ENCODE data around the gene XK.

GRCh38 chrX:37653397-37654085 is 32.0 kb upstream of the XK start:
- no peak for TF ChIP-seq CTCF (conservative IDR thresholded peaks at IDR 0.05; ENCODE audit: low read depth in 2 of 2)
- no peak for TF ChIP-seq JUNB (IDR thresholded peaks at IDR 0.05; ENCODE audit: unreplicated experiment)
- TF ChIP-seq, protein P1, sequence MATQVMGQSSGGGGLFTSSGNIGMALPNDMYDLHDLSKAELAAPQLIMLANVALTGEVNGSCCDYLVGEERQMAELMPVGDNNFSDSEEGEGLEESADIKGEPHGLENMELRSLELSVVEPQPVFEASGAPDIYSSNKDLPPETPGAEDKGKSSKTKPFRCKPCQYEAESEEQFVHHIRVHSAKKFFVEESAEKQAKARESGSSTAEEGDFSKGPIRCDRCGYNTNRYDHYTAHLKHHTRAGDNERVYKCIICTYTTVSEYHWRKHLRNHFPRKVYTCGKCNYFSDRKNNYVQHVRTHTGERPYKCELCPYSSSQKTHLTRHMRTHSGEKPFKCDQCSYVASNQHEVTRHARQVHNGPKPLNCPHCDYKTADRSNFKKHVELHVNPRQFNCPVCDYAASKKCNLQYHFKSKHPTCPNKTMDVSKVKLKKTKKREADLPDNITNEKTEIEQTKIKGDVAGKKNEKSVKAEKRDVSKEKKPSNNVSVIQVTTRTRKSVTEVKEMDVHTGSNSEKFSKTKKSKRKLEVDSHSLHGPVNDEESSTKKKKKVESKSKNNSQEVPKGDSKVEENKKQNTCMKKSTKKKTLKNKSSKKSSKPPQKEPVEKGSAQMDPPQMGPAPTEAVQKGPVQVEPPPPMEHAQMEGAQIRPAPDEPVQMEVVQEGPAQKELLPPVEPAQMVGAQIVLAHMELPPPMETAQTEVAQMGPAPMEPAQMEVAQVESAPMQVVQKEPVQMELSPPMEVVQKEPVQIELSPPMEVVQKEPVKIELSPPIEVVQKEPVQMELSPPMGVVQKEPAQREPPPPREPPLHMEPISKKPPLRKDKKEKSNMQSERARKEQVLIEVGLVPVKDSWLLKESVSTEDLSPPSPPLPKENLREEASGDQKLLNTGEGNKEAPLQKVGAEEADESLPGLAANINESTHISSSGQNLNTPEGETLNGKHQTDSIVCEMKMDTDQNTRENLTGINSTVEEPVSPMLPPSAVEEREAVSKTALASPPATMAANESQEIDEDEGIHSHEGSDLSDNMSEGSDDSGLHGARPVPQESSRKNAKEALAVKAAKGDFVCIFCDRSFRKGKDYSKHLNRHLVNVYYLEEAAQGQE (IDR thresholded peaks at IDR 0.05; ENCODE audit: unreplicated experiment) = no peak
- TF ChIP-seq EZH2phosphoT487 (IDR thresholded peaks at IDR 0.05; ENCODE audit: unreplicated experiment) = no peak
- TF ChIP-seq EZH2 (IDR thresholded peaks at IDR 0.05; ENCODE audit: low read depth, unreplicated experiment) = no peak

All from GM23338 (cell line).